ENCODE data around the gene PLCB2.

The PLCB2 gene

GRCh38 chr15:40334941-40335795, 27.4 kb upstream of the PLCB2 start:
- no peak overlapping the region for H3K9ac ChIP-seq (ENCODE audit: low read depth, low read length)
- peaks cover 13% of the 10 kb centered on the region; the same call in 1 of the 2 replicates for H3K4me1 ChIP-seq (ENCODE audit: insufficient read depth, low read length)
- no peaks in the 10 kb centered on the region; the same call in 1 of the 2 replicates for H3K36me3 ChIP-seq (ENCODE audit: insufficient read depth, low read length)
- H3K9me3 ChIP-seq (ENCODE audit: control insufficient read depth, insufficient read depth, low read length) = no peaks in the 10 kb centered on the region

GRCh38 chr15:40334541-40334940, 26.8 kb upstream of the PLCB2 start:
- Histone ChIP-seq H3K36me3 (ENCODE audit: insufficient read depth, low read length) (no peaks in the 10 kb centered on the region; the same call in 1 of the 2 replicates), H3K9ac (ENCODE audit: low read depth, low read length) (no peak overlapping the region), H3K4me1 (ENCODE audit: insufficient read depth, low read length) (peaks cover 6% of the 10 kb centered on the region; the same call in 1 of the 2 replicates), H3K9me3 (ENCODE audit: control insufficient read depth, insufficient read depth, low read length) (no peaks in the 10 kb centered on the region)

GRCh38 chr15:40333922-40334492, 26.3 kb upstream of the PLCB2 start:
- Histone ChIP-seq H3K4me1 (ENCODE audit: insufficient read depth, low read length) (peaks cover 5% of the 10 kb centered on the region; the same call in 1 of the 2 replicates), H3K36me3 (ENCODE audit: insufficient read depth, low read length) (no peaks in the 10 kb centered on the region; the same call in 1 of the 2 replicates), H3K9ac (ENCODE audit: low read depth, low read length) (no peak overlapping the region), H3K9me3 (ENCODE audit: control insufficient read depth, insufficient read depth, low read length) (no peaks in the 10 kb centered on the region)

- no peaks in the 10 kb centered on the region; the same call in 1 of the 2 replicates for H3K36me3 ChIP-seq (ENCODE audit: insufficient read depth, low read length)
- peaks cover 17% of the 10 kb centered on the region for H3K4me1 ChIP-seq (ENCODE audit: insufficient read depth, low read length)
- H3K9me3 ChIP-seq (ENCODE audit: control insufficient read depth, insufficient read depth, low read length) = no peaks in the 10 kb centered on the region
- no peak overlapping the region for H3K9ac ChIP-seq (ENCODE audit: low read depth, low read length)
Observed at GRCh38 chr15:40332113-40332781, 24.5 kb upstream of the PLCB2 start.

- Histone ChIP-seq H3K9me3 (ENCODE audit: control insufficient read depth, insufficient read depth, low read length) (no peaks in the 10 kb centered on the region), H3K9ac (ENCODE audit: low read depth, low read length) (no peak overlapping the region), H3K36me3 (ENCODE audit: insufficient read depth, low read length) (no peaks in the 10 kb centered on the region; the same call in 1 of the 2 replicates), H3K4me1 (ENCODE audit: insufficient read depth, low read length) (peaks cover 23% of the 10 kb centered on the region)
Observed at GRCh38 chr15:40331637-40332036, 23.9 kb upstream of the PLCB2 start.

GRCh38 chr15:40331026-40331425, 23.3 kb upstream of the PLCB2 start:
- H3K9ac ChIP-seq (ENCODE audit: low read depth, low read length) = no peak overlapping the region

GRCh38 chr15:40330368-40330836, 22.7 kb upstream of the PLCB2 start:
- Histone ChIP-seq H3K36me3 (ENCODE audit: insufficient read depth, low read length) (no peaks in the 10 kb centered on the region; the same call in 1 of the 2 replicates), H3K9ac (ENCODE audit: low read depth, low read length) (no peak overlapping the region), H3K4me1 (ENCODE audit: insufficient read depth, low read length) (peaks cover 29% of the 10 kb centered on the region), H3K9me3 (ENCODE audit: control insufficient read depth, insufficient read depth, low read length) (no peaks in the 10 kb centered on the region)

More at GRCh38 chr15:40331026-40331425, 23.3 kb upstream of the PLCB2 start:
- H3K36me3 ChIP-seq (ENCODE audit: insufficient read depth, low read length) = no peaks in the 10 kb centered on the region; the same call in 1 of the 2 replicates
- H3K4me1 ChIP-seq (ENCODE audit: insufficient read depth, low read length) = peaks cover 27% of the 10 kb centered on the region
- H3K9me3 ChIP-seq (ENCODE audit: control insufficient read depth, insufficient read depth, low read length) = no peaks in the 10 kb centered on the region

- Histone ChIP-seq H3K9ac (ENCODE audit: low read depth, low read length) (no peak overlapping the region), H3K4me1 (ENCODE audit: insufficient read depth, low read length) (peaks cover 34% of the 10 kb centered on the region), H3K36me3 (ENCODE audit: insufficient read depth, low read length) (no peaks in the 10 kb centered on the region; the same call in 1 of the 2 replicates), H3K9me3 (ENCODE audit: control insufficient read depth, insufficient read depth, low read length) (no peaks in the 10 kb centered on the region)
Observed at GRCh38 chr15:40329804-40330203, 22.1 kb upstream of the PLCB2 start.

- Histone ChIP-seq H3K36me3 (ENCODE audit: insufficient read depth, low read length) (no peaks in the 10 kb centered on the region; the same call in 1 of the 2 replicates), H3K4me1 (ENCODE audit: insufficient read depth, low read length) (peaks cover 34% of the 10 kb centered on the region), H3K9ac (ENCODE audit: low read depth, low read length) (no peak overlapping the region), H3K9me3 (ENCODE audit: control insufficient read depth, insufficient read depth, low read length) (no peaks in the 10 kb centered on the region)
Observed at GRCh38 chr15:40328751-40329150, 21.0 kb upstream of the PLCB2 start.

GRCh38 chr15:40328176-40328575, 20.4 kb upstream of the PLCB2 start:
- no peak overlapping the region; the same call in 1 of the 2 replicates for H3K9ac ChIP-seq (ENCODE audit: low read depth, low read length)
- no peaks in the 10 kb centered on the region; the same call in 1 of the 2 replicates for H3K36me3 ChIP-seq (ENCODE audit: insufficient read depth, low read length)
- peaks cover 34% of the 10 kb centered on the region for H3K4me1 ChIP-seq (ENCODE audit: insufficient read depth, low read length)
- H3K9me3 ChIP-seq (ENCODE audit: control insufficient read depth, insufficient read depth, low read length) = no peaks in the 10 kb centered on the region

GRCh38 chr15:40327457-40327856, 19.7 kb upstream of the PLCB2 start:
- H3K36me3 ChIP-seq (ENCODE audit: insufficient read depth, low read length) = no peaks in the 10 kb centered on the region; the same call in 1 of the 2 replicates
- H3K9ac ChIP-seq (ENCODE audit: low read depth, low read length) = no peak overlapping the region
- peaks cover 35% of the 10 kb centered on the region for H3K4me1 ChIP-seq (ENCODE audit: insufficient read depth, low read length)
- no peaks in the 10 kb centered on the region for H3K9me3 ChIP-seq (ENCODE audit: control insufficient read depth, insufficient read depth, low read length)

- no peaks in the 10 kb centered on the region for H3K9me3 ChIP-seq (ENCODE audit: control insufficient read depth, insufficient read depth, low read length)
- peaks cover 44% of the 10 kb centered on the region for H3K4me1 ChIP-seq (ENCODE audit: insufficient read depth, low read length)
- no peak overlapping the region for H3K9ac ChIP-seq (ENCODE audit: low read depth, low read length)
- no peaks in the 10 kb centered on the region for H3K36me3 ChIP-seq (ENCODE audit: insufficient read depth, low read length)
Observed at GRCh38 chr15:40325700-40326099, 18.0 kb upstream of the PLCB2 start.

GRCh38 chr15:40325188-40325587, 17.5 kb upstream of the PLCB2 start:
- no peaks in the 10 kb centered on the region for H3K9me3 ChIP-seq (ENCODE audit: control insufficient read depth, insufficient read depth, low read length)
- H3K36me3 ChIP-seq (ENCODE audit: insufficient read depth, low read length) = no peaks in the 10 kb centered on the region
- H3K9ac ChIP-seq (ENCODE audit: low read depth, low read length) = no peak overlapping the region; the same call in 1 of the 2 replicates
- H3K4me1 ChIP-seq (ENCODE audit: insufficient read depth, low read length) = peaks cover 49% of the 10 kb centered on the region

All from ES-I3 (cell line).